Peyer's patch (tissue), 4 donors: ENCODE measurements around the gene L3MBTL4.

Experiments used
- POLR2A ChIP-seq, 2 donors: fragments of 450-650 bp; IDR thresholded peaks; one replicate each; pipeline ENCODE4 v1.5.1; 2017; ENCODE audit warnings: antibody characterized with exemption in 2 of 2, mild to moderate bottlenecking in 2 of 2, moderate library complexity in 2 of 2
- TF ChIP-seq, protein P1 (sequence below), 6 experiments: fragments of 450-650 bp in 4 of 6; fragments of 200-600 bp in 2 of 6; sonication (generic) in 1 of 6; IDR thresholded peaks; one replicate each; pipeline ENCODE4 v1.5.1; 2017 to 2019; ENCODE audit warnings: antibody characterized with exemption in 6 of 6, mild to moderate bottlenecking in 3 of 6, moderate library complexity in 1 of 6

DNA sequence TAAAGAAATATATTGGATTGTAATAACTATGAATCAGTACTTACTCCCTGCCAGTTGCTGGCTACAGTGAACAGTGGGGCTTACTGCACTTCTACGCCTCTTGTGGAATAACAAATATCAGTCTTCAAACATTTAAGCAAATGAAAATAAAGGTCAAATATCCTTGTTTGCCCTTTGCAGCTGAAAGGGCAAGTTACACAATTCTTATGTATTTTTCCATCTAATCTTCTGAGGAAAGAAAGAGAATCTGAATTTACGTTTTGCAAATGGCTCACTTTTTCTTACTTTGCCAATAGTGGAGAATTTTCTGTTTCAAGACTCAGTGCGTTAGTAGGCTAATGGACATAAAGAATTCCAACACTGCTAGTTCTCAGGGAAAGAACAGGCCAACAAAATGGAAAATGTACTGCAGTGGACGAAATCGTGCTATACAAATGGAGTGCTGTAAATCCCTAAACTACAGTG lies 362.2 kb downstream of the L3MBTL4 start:
- TF ChIP-seq, protein P1, sequence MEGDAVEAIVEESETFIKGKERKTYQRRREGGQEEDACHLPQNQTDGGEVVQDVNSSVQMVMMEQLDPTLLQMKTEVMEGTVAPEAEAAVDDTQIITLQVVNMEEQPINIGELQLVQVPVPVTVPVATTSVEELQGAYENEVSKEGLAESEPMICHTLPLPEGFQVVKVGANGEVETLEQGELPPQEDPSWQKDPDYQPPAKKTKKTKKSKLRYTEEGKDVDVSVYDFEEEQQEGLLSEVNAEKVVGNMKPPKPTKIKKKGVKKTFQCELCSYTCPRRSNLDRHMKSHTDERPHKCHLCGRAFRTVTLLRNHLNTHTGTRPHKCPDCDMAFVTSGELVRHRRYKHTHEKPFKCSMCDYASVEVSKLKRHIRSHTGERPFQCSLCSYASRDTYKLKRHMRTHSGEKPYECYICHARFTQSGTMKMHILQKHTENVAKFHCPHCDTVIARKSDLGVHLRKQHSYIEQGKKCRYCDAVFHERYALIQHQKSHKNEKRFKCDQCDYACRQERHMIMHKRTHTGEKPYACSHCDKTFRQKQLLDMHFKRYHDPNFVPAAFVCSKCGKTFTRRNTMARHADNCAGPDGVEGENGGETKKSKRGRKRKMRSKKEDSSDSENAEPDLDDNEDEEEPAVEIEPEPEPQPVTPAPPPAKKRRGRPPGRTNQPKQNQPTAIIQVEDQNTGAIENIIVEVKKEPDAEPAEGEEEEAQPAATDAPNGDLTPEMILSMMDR (IDR thresholded peaks at IDR 0.05): no peak
- no peak for TF ChIP-seq POLR2A (IDR thresholded peaks at IDR 0.05)
